Effector memory CD8-positive, alpha-beta T cell (primary cell): ENCODE measurements around the gene TBL1XR1.
A peak's percentile ranks its signal among the peaks of the same experiment; 100 is the strongest.

Experiments
- ATAC-seq: fragments of 150-1000 bp; cut with Tn5 transposase; replicated peaks from 2 replicates; pipeline ENCODE4 v1.10.0; 2021; ENCODE audit warnings: mild to moderate bottlenecking, moderate library complexity
- DNase-seq, 3 experiments: peaks; one replicate each; pipeline ENCODE4 v3.0.0; 2021
- H3K27ac Mint-ChIP-seq, 2 donors: one replicate each; pipeline ENCODE4 v1.8.0; 2022; ENCODE audit warnings: mild to moderate bottlenecking in 2 of 2, mixed read lengths in 2 of 2, moderate library complexity in 2 of 2
- H3K27me3 Mint-ChIP-seq, 2 donors: one replicate each; pipeline ENCODE4 v1.8.0; 2022; ENCODE audit warnings: mixed read lengths in 2 of 2
- H3K36me3 Mint-ChIP-seq: one replicate; pipeline ENCODE4 v1.8.0; 2022; ENCODE audit warnings: mild to moderate bottlenecking, moderate library complexity, mixed read lengths; ENCODE audit not compliant: insufficient read depth
- H3K4me1 Mint-ChIP-seq, 2 donors: one replicate each; pipeline ENCODE4 v1.8.0; 2022; ENCODE audit warnings: low read depth in 2 of 2, mixed read lengths in 2 of 2
- H3K4me3 Mint-ChIP-seq, 2 donors: one replicate each; pipeline ENCODE4 v1.8.0; 2022; ENCODE audit warnings: mild to moderate bottlenecking in 2 of 2, mixed read lengths in 2 of 2, moderate library complexity in 2 of 2
- H3K9me3 Mint-ChIP-seq, 2 donors: one replicate each; pipeline ENCODE4 v1.8.0; 2022; ENCODE audit warnings: mixed read lengths in 2 of 2

TBL1XR1 gene

DNA sequence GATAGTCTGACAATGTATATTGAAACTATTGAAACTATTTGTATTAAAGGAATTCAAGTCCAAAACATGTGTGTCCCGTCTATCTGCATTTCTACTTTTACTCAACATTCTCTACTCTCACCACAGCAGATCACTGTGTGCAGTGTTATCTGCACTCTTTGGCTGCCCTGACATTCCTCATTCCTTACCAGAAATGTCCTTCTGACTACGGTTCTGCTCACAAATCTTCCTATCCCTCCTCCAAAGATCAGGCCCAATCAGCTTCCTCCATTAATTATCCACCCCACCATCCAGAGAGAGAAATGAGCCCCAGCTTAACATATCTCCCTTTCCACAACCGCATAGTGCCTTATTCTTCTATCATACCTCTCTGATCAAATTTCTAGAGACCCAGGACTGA is 94.7 kb downstream of the TBL1XR1 start:
- peak overlapping the region in 1 of 2 donors; percentile 77 for H3K27ac Mint-ChIP-seq
- peaks cover 13 to 55% of the 10 kb centered on the region in 2 donors for H3K4me1 Mint-ChIP-seq
- no peaks in the 10 kb centered on the region for H3K9me3 Mint-ChIP-seq
- ATAC-seq = no peak
- H3K4me3 Mint-ChIP-seq = no peak overlapping the region
- DNase-seq = no peak
- no peaks in the 10 kb centered on the region for H3K27me3 Mint-ChIP-seq
- no peaks in the 10 kb centered on the region for H3K36me3 Mint-ChIP-seq

GRCh38 chr3:177098551-177098950 is 98.7 kb downstream of the TBL1XR1 start:
- Mint-ChIP-seq H3K27me3 (no peaks in the 10 kb centered on the region), H3K27ac (peak overlapping the region in 1 of 2 donors; percentile 49), H3K4me1 (peaks cover 24 to 43% of the 10 kb centered on the region in 2 donors), H3K9me3 (peaks cover 0 to 4% of the 10 kb centered on the region in 2 donors), H3K36me3 (peaks cover 5% of the 10 kb centered on the region), H3K4me3 (no peak overlapping the region)
- DNase-seq (no peak), ATAC-seq (no peak)

DNA sequence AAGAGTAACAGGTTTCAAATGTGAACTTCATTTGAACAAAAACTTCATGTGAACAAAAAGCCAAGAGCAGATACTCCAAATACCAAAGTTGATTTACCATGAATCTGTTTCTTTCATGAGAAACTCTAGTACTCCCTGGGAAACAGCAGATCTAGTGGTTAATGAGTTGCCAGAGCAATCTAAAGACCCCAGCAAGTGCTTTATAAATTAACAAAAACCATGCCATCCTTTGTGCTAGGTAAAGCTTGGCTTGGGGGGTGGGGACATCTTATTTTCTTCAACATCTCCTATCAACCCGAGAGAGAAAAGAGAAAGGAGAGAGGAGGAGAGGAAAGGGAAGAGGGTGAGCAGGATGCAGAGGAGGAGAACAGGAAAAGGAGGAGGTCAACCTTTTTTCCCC is 100.7 kb downstream of the TBL1XR1 start:
- Mint-ChIP-seq H3K27me3 (no peaks in the 10 kb centered on the region), H3K36me3 (peaks cover 5% of the 10 kb centered on the region), H3K9me3 (peaks cover 0 to 4% of the 10 kb centered on the region in 2 donors), H3K4me3 (no peak overlapping the region), H3K27ac (peak overlapping the region; percentile 54 to 74), H3K4me1 (peaks cover 23 to 43% of the 10 kb centered on the region in 2 donors)
- no peak for ATAC-seq
- no peak for DNase-seq

DNA sequence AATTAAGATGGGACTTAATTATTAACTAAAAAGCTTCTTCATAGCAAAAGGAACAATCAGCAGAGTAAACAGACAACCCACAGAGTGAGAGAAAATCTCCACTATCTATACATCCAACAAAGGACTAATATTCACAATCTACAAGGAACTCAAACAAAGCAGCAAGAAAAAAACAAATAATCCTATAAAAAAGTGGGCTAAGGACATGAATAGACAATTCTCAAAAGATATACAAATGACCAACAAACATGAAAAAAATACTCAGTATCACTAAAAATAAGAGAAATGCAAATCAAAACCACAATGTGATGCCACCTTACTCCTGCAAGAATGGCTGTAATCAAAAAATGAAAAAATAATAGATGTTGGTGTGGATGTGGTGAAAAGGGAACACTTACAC is 103.3 kb downstream of the TBL1XR1 start:
- no peak for DNase-seq
- H3K9me3 Mint-ChIP-seq = peaks cover 0 to 4% of the 10 kb centered on the region in 2 donors
- ATAC-seq = no peak
- peaks cover 11% of the 10 kb centered on the region for H3K36me3 Mint-ChIP-seq
- peaks cover 31 to 57% of the 10 kb centered on the region in 2 donors for H3K4me1 Mint-ChIP-seq
- H3K27ac Mint-ChIP-seq = peak overlapping the region in 1 of 2 donors; percentile 25
- no peaks in the 10 kb centered on the region for H3K27me3 Mint-ChIP-seq
- H3K4me3 Mint-ChIP-seq = no peak overlapping the region

GRCh38 chr3:177089901-177090300 is 107.4 kb downstream of the TBL1XR1 start:
- DNase-seq (no peak), ATAC-seq (no peak)
- Mint-ChIP-seq H3K9me3 (peaks cover 0 to 4% of the 10 kb centered on the region in 2 donors), H3K4me3 (no peak overlapping the region), H3K27me3 (no peaks in the 10 kb centered on the region), H3K4me1 (peaks cover 28 to 66% of the 10 kb centered on the region in 2 donors), H3K36me3 (peaks cover 8% of the 10 kb centered on the region), H3K27ac (peak overlapping the region in 1 of 2 donors; percentile 52)

DNA sequence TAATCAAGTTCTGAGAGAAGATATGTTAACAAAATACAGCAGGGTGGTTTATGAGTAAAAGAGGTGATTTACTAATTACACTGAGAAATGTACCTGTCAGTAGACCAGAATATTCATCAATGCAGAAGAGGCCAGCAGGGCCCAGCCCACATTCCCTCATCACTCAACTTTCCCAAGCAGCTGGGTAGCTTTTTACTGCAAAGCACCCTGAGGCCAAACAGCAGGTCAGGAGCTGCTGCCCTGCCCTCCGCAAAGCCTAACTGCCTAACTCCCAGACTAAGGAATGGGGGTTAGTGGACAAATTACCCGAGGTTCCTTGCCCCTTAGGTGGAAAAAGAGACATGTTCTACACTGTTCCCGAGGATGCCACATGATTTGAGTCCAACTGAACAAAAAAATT is 108.2 kb downstream of the TBL1XR1 start:
- no peaks in the 10 kb centered on the region for H3K27me3 Mint-ChIP-seq
- no peak for ATAC-seq
- H3K27ac Mint-ChIP-seq = peak overlapping the region in 1 of 2 donors; percentile 52
- H3K4me1 Mint-ChIP-seq = peaks cover 28 to 69% of the 10 kb centered on the region in 2 donors
- no peak for DNase-seq
- peaks cover 0 to 4% of the 10 kb centered on the region in 2 donors for H3K9me3 Mint-ChIP-seq
- no peak overlapping the region for H3K4me3 Mint-ChIP-seq
- peaks cover 8% of the 10 kb centered on the region for H3K36me3 Mint-ChIP-seq

DNA sequence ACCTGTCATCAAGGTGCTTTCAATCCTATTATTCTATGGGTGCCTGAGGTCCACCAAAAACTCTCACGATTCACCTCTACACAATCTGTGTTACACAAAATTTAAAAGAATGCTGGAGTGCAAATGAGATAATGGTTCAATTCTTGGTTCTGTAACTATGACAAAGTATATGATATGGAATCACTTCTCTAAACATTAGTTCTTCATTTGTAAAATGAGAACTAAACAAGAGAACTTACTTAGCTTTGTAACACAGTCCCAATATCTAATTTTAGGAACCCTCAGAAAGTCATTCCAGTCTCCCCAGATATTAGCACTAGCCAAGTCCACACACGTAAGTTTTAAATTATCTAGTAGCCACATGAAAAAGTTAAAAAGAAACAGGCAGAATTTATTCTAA is 111.5 kb downstream of the TBL1XR1 start:
- H3K36me3 Mint-ChIP-seq = peaks cover 10% of the 10 kb centered on the region
- no peaks in the 10 kb centered on the region for H3K27me3 Mint-ChIP-seq
- peaks cover 27 to 63% of the 10 kb centered on the region in 2 donors for H3K4me1 Mint-ChIP-seq
- no peaks in the 10 kb centered on the region for H3K9me3 Mint-ChIP-seq
- H3K4me3 Mint-ChIP-seq = no peak overlapping the region
- H3K27ac Mint-ChIP-seq = no peak overlapping the region
- ATAC-seq (no peak), DNase-seq (no peak)

GRCh38 chr3:177084616-177085015 is 112.7 kb downstream of the TBL1XR1 start:
- no peaks in the 10 kb centered on the region for H3K27me3 Mint-ChIP-seq
- peaks cover 22 to 64% of the 10 kb centered on the region in 2 donors for H3K4me1 Mint-ChIP-seq
- peak overlapping the region in 1 of 2 donors; percentile 67 for H3K27ac Mint-ChIP-seq
- DNase-seq (no peak), ATAC-seq (no peak)
- no peak overlapping the region for H3K4me3 Mint-ChIP-seq
- H3K36me3 Mint-ChIP-seq = peaks cover 10% of the 10 kb centered on the region
- H3K9me3 Mint-ChIP-seq = no peaks in the 10 kb centered on the region

DNA sequence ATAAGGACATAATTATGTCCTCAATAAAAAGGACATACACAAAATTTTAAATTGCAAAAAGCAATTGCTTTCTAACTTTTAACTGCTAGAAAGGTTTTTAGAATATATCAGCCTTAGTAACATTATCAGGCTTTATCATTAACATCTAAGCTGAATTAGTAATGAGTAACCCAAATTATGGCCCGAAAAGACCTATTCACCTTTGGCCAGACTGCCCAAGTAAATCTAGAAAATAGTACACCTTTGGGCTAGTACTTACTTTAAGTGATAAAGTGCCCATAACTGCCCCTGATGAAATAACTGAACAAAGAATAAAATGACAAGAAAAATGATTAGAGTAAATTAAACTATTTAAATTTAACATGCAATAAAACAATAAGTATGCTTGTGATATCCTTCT is 117.2 kb downstream of the TBL1XR1 start:
- Mint-ChIP-seq H3K27ac (peak overlapping the region in 1 of 2 donors; percentile 49), H3K9me3 (no peaks in the 10 kb centered on the region), H3K4me1 (peaks cover 25 to 59% of the 10 kb centered on the region in 2 donors), H3K36me3 (peaks cover 11% of the 10 kb centered on the region), H3K4me3 (no peak overlapping the region), H3K27me3 (no peaks in the 10 kb centered on the region)
- no peak for DNase-seq
- no peak for ATAC-seq

DNA sequence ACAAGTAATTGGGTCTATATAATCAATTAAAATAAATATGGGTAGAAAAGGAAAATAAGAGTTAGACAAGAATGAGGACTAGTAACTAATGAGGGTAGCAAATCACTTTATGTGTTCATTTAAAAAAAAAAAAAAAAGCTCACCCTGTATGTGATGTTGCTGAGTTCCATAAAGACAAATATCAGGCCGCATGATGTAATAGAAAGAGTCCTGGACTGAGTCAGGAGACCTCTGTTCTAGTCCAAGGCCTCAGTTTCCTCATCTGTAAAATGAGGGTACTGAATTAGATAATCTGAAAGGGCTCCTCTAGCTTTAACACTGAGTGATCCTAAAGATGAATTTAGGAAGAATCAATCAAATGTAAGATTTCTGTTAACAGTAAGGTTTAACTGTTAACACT is 117.6 kb downstream of the TBL1XR1 start:
- peaks cover 27 to 58% of the 10 kb centered on the region in 2 donors for H3K4me1 Mint-ChIP-seq
- peaks cover 11% of the 10 kb centered on the region for H3K36me3 Mint-ChIP-seq
- ATAC-seq (no peak), DNase-seq (no peak)
- H3K4me3 Mint-ChIP-seq = no peak overlapping the region
- H3K9me3 Mint-ChIP-seq = no peaks in the 10 kb centered on the region
- peak overlapping the region in 1 of 2 donors; percentile 49 for H3K27ac Mint-ChIP-seq
- H3K27me3 Mint-ChIP-seq = no peaks in the 10 kb centered on the region

DNA sequence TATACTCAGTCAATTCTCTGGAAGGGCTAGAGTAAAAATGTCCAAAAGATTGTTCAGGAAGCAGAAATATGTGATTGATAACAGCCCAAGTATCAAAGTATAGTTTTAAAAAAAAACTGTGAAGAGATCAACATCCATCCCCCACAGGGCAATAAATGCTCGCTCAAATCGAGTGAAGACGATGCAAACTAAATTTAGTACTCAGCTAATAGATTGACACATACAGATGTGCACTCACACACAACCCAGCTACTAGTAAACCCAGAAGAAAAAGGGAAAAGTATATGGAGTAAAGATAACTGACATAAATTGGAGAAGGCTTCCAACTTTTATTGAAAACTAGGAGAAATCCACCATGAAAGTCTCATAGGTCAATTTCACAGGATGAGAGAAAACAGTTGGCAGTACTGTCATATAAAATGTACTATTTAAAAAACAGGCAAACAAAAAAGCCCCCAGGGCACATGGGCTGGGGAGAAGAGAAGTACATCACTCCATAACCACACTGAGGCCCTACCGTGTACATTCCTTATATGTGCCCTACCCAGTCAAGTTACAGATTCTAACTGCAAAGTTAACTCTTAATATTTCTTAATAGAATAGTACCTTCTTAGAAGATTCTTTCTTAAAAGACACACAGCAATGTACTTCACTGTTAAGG is 125.7 kb downstream of the TBL1XR1 start:
- DNase-seq = no peak
- H3K9me3 Mint-ChIP-seq = no peaks in the 10 kb centered on the region
- H3K36me3 Mint-ChIP-seq = peaks cover 3% of the 10 kb centered on the region
- peak overlapping the region in 1 of 2 donors; percentile 83 for H3K27ac Mint-ChIP-seq
- no peak for ATAC-seq
- no peak overlapping the region for H3K4me3 Mint-ChIP-seq
- H3K27me3 Mint-ChIP-seq = no peaks in the 10 kb centered on the region
- peaks cover 31 to 58% of the 10 kb centered on the region in 2 donors for H3K4me1 Mint-ChIP-seq

DNA sequence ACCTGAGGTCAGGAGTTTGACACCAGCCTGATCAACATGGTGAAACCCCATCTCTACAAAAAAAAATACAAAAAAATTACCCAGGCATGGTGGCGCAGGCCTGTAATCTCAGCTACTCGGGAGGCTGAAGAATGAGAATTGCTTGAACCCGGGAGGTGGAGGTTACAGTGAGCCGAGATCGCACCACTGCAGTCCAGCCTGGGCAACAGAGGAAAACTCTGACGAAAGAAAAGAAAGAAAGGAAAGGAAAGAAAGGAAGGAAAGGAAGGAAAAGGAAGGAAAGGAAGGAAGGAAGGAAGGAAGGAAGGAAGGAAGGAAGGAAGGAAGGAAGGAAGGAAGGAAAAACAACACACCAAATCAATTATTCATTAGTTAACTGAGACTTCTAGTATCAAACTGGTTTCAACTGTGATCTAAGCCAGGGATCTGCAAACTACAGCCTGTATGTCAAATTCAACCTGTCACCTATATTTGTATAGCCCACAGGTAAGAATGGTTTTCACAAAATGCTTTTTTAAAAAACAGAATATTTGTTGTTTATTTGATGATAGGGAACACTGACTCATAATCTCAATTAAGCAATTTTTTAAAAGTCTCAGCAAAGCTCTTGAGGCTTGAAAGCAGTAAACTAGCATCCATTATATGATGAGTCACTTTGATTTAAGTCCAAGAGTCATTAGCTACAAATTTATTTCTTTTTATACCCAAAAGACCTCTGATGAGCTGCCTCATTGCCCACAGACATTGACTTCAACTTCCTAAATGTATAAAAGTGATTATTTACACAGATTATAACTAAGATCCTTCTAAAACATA is 127.6 kb downstream of the TBL1XR1 start:
- no peak overlapping the region for H3K4me3 Mint-ChIP-seq
- H3K27me3 Mint-ChIP-seq = no peaks in the 10 kb centered on the region
- peaks cover 3% of the 10 kb centered on the region for H3K36me3 Mint-ChIP-seq
- H3K9me3 Mint-ChIP-seq = no peaks in the 10 kb centered on the region
- DNase-seq (no peak), ATAC-seq (no peak)
- peaks cover 26 to 52% of the 10 kb centered on the region in 2 donors for H3K4me1 Mint-ChIP-seq
- peak overlapping the region; percentile 39 to 47 for H3K27ac Mint-ChIP-seq

GRCh38 chr3:177068967-177069366 is 128.3 kb downstream of the TBL1XR1 start:
- Mint-ChIP-seq H3K4me3 (no peak overlapping the region), H3K36me3 (peaks cover 3% of the 10 kb centered on the region), H3K27ac (peak overlapping the region; percentile 39 to 47), H3K4me1 (peaks cover 26 to 50% of the 10 kb centered on the region in 2 donors), H3K27me3 (no peaks in the 10 kb centered on the region), H3K9me3 (no peaks in the 10 kb centered on the region)
- ATAC-seq = no peak
- no peak for DNase-seq

DNA sequence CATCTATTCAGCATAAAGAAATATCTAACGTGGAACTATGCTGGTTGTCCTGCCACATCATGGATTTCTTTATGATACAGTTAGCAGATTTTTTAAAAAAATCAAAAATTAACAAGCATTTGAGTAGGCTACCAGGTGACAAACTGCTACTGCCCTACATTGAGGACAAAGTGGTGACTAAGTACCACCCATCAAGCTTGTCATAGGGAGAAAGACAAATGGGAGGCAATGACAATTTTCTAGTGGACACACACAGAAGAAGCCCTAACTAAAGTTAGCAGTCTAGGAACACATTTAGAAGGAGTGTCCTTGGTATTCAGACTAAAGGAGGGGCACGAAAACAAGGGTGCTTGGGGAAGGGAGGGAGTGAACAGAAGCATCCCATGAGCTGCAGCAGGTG is 131.2 kb downstream of the TBL1XR1 start:
- DNase-seq = no peak
- ATAC-seq = no peak
- H3K36me3 Mint-ChIP-seq = peaks cover 3% of the 10 kb centered on the region
- no peaks in the 10 kb centered on the region for H3K27me3 Mint-ChIP-seq
- peak overlapping the region; percentile 1 to 70 for H3K27ac Mint-ChIP-seq
- H3K4me3 Mint-ChIP-seq = peak overlapping the region in 1 of 2 donors; percentile 32
- no peaks in the 10 kb centered on the region for H3K9me3 Mint-ChIP-seq
- H3K4me1 Mint-ChIP-seq = peaks cover 29 to 53% of the 10 kb centered on the region in 2 donors
